Kidney (tissue), 14 donors: ENCODE measurements around the gene LITAFD. TPM values are rescaled to one million over a fixed set of nuclear protein-coding genes. Genes with fewer than 3 reads are reported as not detected.

Source experiments
- DNase-seq, 5 donors: peaks; one replicate each; pipeline ENCODE4 v3.0.0-alpha.2; 2013 to 2020
- FAIRE-seq: peaks from 2 replicates; lab custom pipeline; 2012; peaks lifted over from hg19 to GRCh38; lab: Jason Lieb, UNC
- H3K27ac ChIP-seq, 2 donors: one replicate each; pipeline ENCODE4 v1.7.0; 2013; ENCODE audit warnings: low read depth in 2 of 2, low read length in 2 of 2, inconsistent platforms in 1 of 2
- H3K27me3 ChIP-seq: one replicate; pipeline ENCODE4 v1.7.1; 2013; ENCODE audit warnings: low read length, inconsistent platforms; ENCODE audit not compliant: control insufficient read depth, insufficient read depth
- H3K36me3 ChIP-seq, 3 donors: one replicate each; pipeline versions ENCODE4 v1.7.0 to v1.7.1; 2013; ENCODE audit warnings: low read length in 3 of 3, control low read depth in 1 of 3, inconsistent platforms in 1 of 3; ENCODE audit not compliant: insufficient read depth in 3 of 3, control insufficient read depth in 2 of 3
- H3K4me1 ChIP-seq, 3 donors: one replicate each; pipeline versions ENCODE4 v1.7.0 to v1.7.1; 2013; ENCODE audit warnings: low read length in 3 of 3, inconsistent platforms in 1 of 3, low read depth in 1 of 3; ENCODE audit not compliant: control insufficient read depth in 2 of 3, insufficient read depth in 2 of 3
- H3K4me3 ChIP-seq, 3 donors: one replicate each; pipeline versions ENCODE4 v1.7.0 to v1.8.1; 2013; ENCODE audit warnings: low read length in 3 of 3, control low read depth in 1 of 3, inconsistent platforms in 1 of 3
- H3K9ac ChIP-seq, 3 donors: one replicate each; pipeline versions ENCODE4 v1.7.0 to v1.7.1; 2013; ENCODE audit warnings: low read length in 3 of 3, control low read depth in 1 of 3, inconsistent platforms in 1 of 3
- H3K9me3 ChIP-seq, 3 donors: one replicate each; pipeline versions ENCODE4 v1.7.0 to v1.7.1; 2013; ENCODE audit warnings: low read length in 3 of 3, control low read depth in 1 of 3, inconsistent platforms in 1 of 3; ENCODE audit not compliant: control insufficient read depth in 2 of 3, insufficient read depth in 1 of 3
- CTCF ChIP-seq: IDR thresholded peaks from 3 replicates; pipeline ENCODE4 v1.5.1; 2012; ENCODE audit warnings: mild to moderate bottlenecking, moderate library complexity, borderline replicate concordance; ENCODE audit not compliant: insufficient read depth; ENCODE audit errors: extremely low read depth
- intact Hi-C: fragments of 100-400 bp; cut with DNase I; formaldehyde crosslinking; loops from one replicate; pipeline ENCODE4 v1.11.1; 2022
- polyA plus RNA-seq: library from polyadenylated mRNA; stranded (reverse); fragments of 350-450 nt; fragmentation: Illumina TruSeq; extraction: RNeasy Lipid Tissue Mini Kit (QIAGEN cat#74804); gene quantifications from one replicate; pipeline ENCODE4 v1.2.3, GENCODE V29; 2014; ENCODE audit warnings: low read depth, low replicate concordance; ENCODE audit not compliant: insufficient read depth
- total RNA-seq: library from RNA; stranded (reverse); fragmentation: NEBNext Ultra II Directional; extraction: Animal tissue kit (Norgen Biotek cat#: 25700); gene quantifications from one replicate; pipeline ENCODE4 v1.2.1, GENCODE V29; 2021
- donor health status: control.
- donor health status: control.
- donor health status: control.
- donor health status: control.
- donor health status: control.
- donor health status: DM: yes; HTN: yes; CAD: no.
- donor health status: Normal renal cell carcinoma (clear cell type).

LITAFD gene
- total and polyA plus RNA-seq, 2 donors from 2014 or later: not detected

GRCh38 chr16:8910811-8911210 lies 28.7 kb downstream of the LITAFD start:
- Histone ChIP-seq H3K36me3 (peaks cover 11 to 59% (median 31%) of the 10 kb centered on the region in 3 donors), H3K27me3 (no peaks in the 10 kb centered on the region), H3K4me1 (peaks cover 0 to 1% (median 0%) of the 10 kb centered on the region in 3 donors), H3K9me3 (no peaks in the 10 kb centered on the region), H3K4me3 (no peak overlapping the region), H3K27ac (no peak overlapping the region), H3K9ac (no peak overlapping the region)
- intact Hi-C loops: no loop called here
- FAIRE-seq (no peak), DNase-seq (no peak)
- TF ChIP-seq CTCF: no peak

GRCh38 chr16:8912793-8913192 lies 30.6 kb downstream of the LITAFD start:
- H3K27ac ChIP-seq: no peak overlapping the region
- peaks cover 8 to 52% (median 23%) of the 10 kb centered on the region in 3 donors for H3K36me3 ChIP-seq
- no peak for TF ChIP-seq CTCF
- no peaks in the 10 kb centered on the region for H3K27me3 ChIP-seq
- no peak overlapping the region for H3K4me3 ChIP-seq
- H3K9ac ChIP-seq: no peak overlapping the region
- peaks cover 0 to 3% (median 0%) of the 10 kb centered on the region in 3 donors for H3K4me1 ChIP-seq
- FAIRE-seq (no peak), DNase-seq (no peak)
- H3K9me3 ChIP-seq: no peaks in the 10 kb centered on the region
- intact Hi-C loops: no loop called here

GRCh38 chr16:8914098-8914497 lies 31.9 kb downstream of the LITAFD start:
- DNase-seq: no peak
- Histone ChIP-seq H3K27ac (no peak overlapping the region), H3K4me1 (peaks cover 0 to 3% (median 0%) of the 10 kb centered on the region in 3 donors), H3K9ac (no peak overlapping the region), H3K4me3 (no peak overlapping the region), H3K36me3 (peaks cover 8 to 45% (median 24%) of the 10 kb centered on the region in 3 donors), H3K27me3 (no peaks in the 10 kb centered on the region), H3K9me3 (no peaks in the 10 kb centered on the region)
- no peak for TF ChIP-seq CTCF
- intact Hi-C loops: no loop called here
- FAIRE-seq: no peak
